Small intestine (tissue), 7 donors: Measurements from ENCODE around the gene ANXA11. TPM values are rescaled to one million over a fixed set of nuclear protein-coding genes. Genes with fewer than 3 reads are reported as not detected.
"Not testable (repeated sequence)": the region's sequence is repeated elsewhere in the genome, so short reads cannot be mapped to it uniquely, and the experiment has no call there.

Experiments used
- DNase-seq, 2 donors: peaks; one replicate each; pipeline versions ENCODE4 v3.0.0 to v3.0.0-alpha.2; 2013
- FAIRE-seq: peaks from 2 replicates; lab custom pipeline; 2012; peaks lifted over from hg19 to GRCh38; lab: Jason Lieb, UNC
- H3K27ac ChIP-seq, 3 donors: one replicate each; pipeline ENCODE4 v1.5.1; 2013; ENCODE audit warnings: low read length in 2 of 3, mild to moderate bottlenecking in 2 of 3, control low read depth in 1 of 3, inconsistent platforms in 1 of 3, low read depth in 1 of 3, moderate library complexity in 1 of 3
- H3K27me3 ChIP-seq, 3 donors: one replicate each; pipeline ENCODE4 v1.6.1; 2013; ENCODE audit warnings: low read length in 3 of 3, inconsistent platforms in 1 of 3; ENCODE audit not compliant: control insufficient read depth in 3 of 3, insufficient read depth in 3 of 3
- H3K36me3 ChIP-seq, 3 donors: one replicate each; pipeline ENCODE4 v1.6.1; 2013; ENCODE audit warnings: low read length in 3 of 3, inconsistent platforms in 1 of 3, low read depth in 1 of 3, mild to moderate bottlenecking in 1 of 3, moderate library complexity in 1 of 3; ENCODE audit not compliant: control insufficient read depth in 3 of 3, insufficient read depth in 2 of 3
- H3K4me1 ChIP-seq, 3 donors: one replicate each; pipeline ENCODE4 v1.6.1; 2013; ENCODE audit warnings: low read length in 2 of 3, inconsistent platforms in 1 of 3, low read depth in 1 of 3, mild to moderate bottlenecking in 1 of 3, moderate library complexity in 1 of 3; ENCODE audit not compliant: control insufficient read depth in 3 of 3, insufficient read depth in 2 of 3
- H3K4me3 ChIP-seq, 3 donors: one replicate each; pipeline ENCODE4 v1.5.1; 2013; ENCODE audit warnings: low read length in 3 of 3, control low read depth in 1 of 3, inconsistent platforms in 1 of 3, low read depth in 1 of 3, mild to moderate bottlenecking in 1 of 3, moderate library complexity in 1 of 3
- H3K9me3 ChIP-seq, 2 donors: one replicate each; pipeline ENCODE4 v1.6.1; 2013; ENCODE audit warnings: low read depth in 1 of 2, low read length in 1 of 2; ENCODE audit not compliant: control insufficient read depth in 2 of 2, insufficient read depth in 1 of 2
- WGBS, 3 donors: extraction: QIAGEN DNeasy Blood & Tissue Kit; methylation state at CpG; one replicate each; pipeline ENCODE4 v1.1.7; 2013; 5-methylcytosine and 5-hydroxymethylcytosine counted together
- polyA plus RNA-seq, 4 donors: library from polyadenylated mRNA; stranded (reverse) in 3 of 4; unstranded in 1 of 4; fragments of 200-250 nt in 3 of 4; fragments of 120-200 nt in 1 of 4; gene quantifications; one replicate each; pipeline versions ENCODE4 v1.2.1 to v1.2.3, GENCODE V29; 2013
- donor health status: healthy with polysubstance abuse.
- donor health status: control.
- donor health status: control.
- donor health status: Bipolar disorder and iron deficiency.
- donor health status: healthy.

ANXA11 gene
- polyA plus RNA-seq, 4 donors, result 110 to 363 (median 209) TPM

GRCh38 chr10:80223031-80223419 lies 17.7 kb upstream of the ANXA11 start:
- not testable (repeated sequence) for H3K27me3 ChIP-seq, H3K9me3 ChIP-seq, FAIRE-seq, H3K4me3 ChIP-seq, H3K27ac ChIP-seq, H3K36me3 ChIP-seq, DNase-seq, H3K4me1 ChIP-seq
- WGBS, 3 donors, result 29 to 85% (median 62%) methylated on average over 1 to 2 of the region's 5 CpGs

- not testable (repeated sequence) for H3K27me3 ChIP-seq, H3K4me1 ChIP-seq, H3K27ac ChIP-seq, H3K36me3 ChIP-seq, DNase-seq, FAIRE-seq, H3K9me3 ChIP-seq, H3K4me3 ChIP-seq
- WGBS, 3 donors, result 71 to 93% (median 75%) methylated on average over 1 of the region's 1 CpG
Measured at GRCh38 chr10:80218878-80219277, 13.5 kb upstream of the ANXA11 start.

- not testable (repeated sequence) for H3K27ac ChIP-seq, H3K4me1 ChIP-seq, H3K4me3 ChIP-seq, FAIRE-seq, H3K36me3 ChIP-seq, H3K9me3 ChIP-seq, H3K27me3 ChIP-seq, DNase-seq
- WGBS, 3 donors, result 83 to 85% (median 83%) methylated on average over 5 of the region's 5 CpGs
Measured at GRCh38 chr10:80214368-80214982, 9.1 kb upstream of the ANXA11 start.

- WGBS, 3 donors, result 65 to 69% (median 68%) methylated on average over 4 of the region's 4 CpGs
- not testable (repeated sequence) for H3K9me3 ChIP-seq, FAIRE-seq, H3K4me3 ChIP-seq, H3K4me1 ChIP-seq, H3K27ac ChIP-seq, H3K36me3 ChIP-seq, DNase-seq, H3K27me3 ChIP-seq
Measured at GRCh38 chr10:80212535-80213115, 7.3 kb upstream of the ANXA11 start.

GRCh38 chr10:80211786-80212185 lies 6.4 kb upstream of the ANXA11 start:
- no peak overlapping the region for H3K27ac ChIP-seq
- FAIRE-seq (no peak), DNase-seq (no peak)
- H3K4me1 ChIP-seq, result peaks cover 1 to 10% (median 2%) of the 10 kb centered on the region in 3 donors
- no peak overlapping the region for H3K4me3 ChIP-seq
- no peaks in the 10 kb centered on the region for H3K27me3 ChIP-seq
- H3K36me3 ChIP-seq, result no peaks in the 10 kb centered on the region
- no peaks in the 10 kb centered on the region for H3K9me3 ChIP-seq
- 84 to 88% (median 85%) methylated on average over 6 of the region's 6 CpGs for WGBS, 3 donors

- no peak overlapping the region for H3K4me3 ChIP-seq
- FAIRE-seq, result no peak
- H3K9me3 ChIP-seq, result no peaks in the 10 kb centered on the region
- no peaks in the 10 kb centered on the region for H3K36me3 ChIP-seq
- H3K27ac ChIP-seq, result no peak overlapping the region
- 90 to 95% (median 91%) methylated on average over 4 of the region's 4 CpGs for WGBS, 3 donors
- H3K4me1 ChIP-seq, result peaks cover 0 to 22% (median 2%) of the 10 kb centered on the region in 3 donors
- no peak for DNase-seq
- no peaks in the 10 kb centered on the region for H3K27me3 ChIP-seq
Measured at GRCh38 chr10:80210259-80210658, 4.9 kb upstream of the ANXA11 start.

GRCh38 chr10:80207768-80208370 lies 2.5 kb upstream of the ANXA11 start:
- Histone ChIP-seq H3K27ac (peak overlapping the region; percentile 87 to 99 (median 99)), H3K36me3 (no peaks in the 10 kb centered on the region), H3K4me3 (peak overlapping the region in 2 of 3 donors; percentile 55 to 56), H3K9me3 (no peaks in the 10 kb centered on the region), H3K27me3 (no peaks in the 10 kb centered on the region), H3K4me1 (peaks cover 0 to 34% (median 2%) of the 10 kb centered on the region in 3 donors)
- WGBS, 3 donors, result 63 to 72% (median 65%) methylated on average over 15 of the region's 15 CpGs
- DNase-seq, result no peak
- no peak for FAIRE-seq

GRCh38 chr10:80206277-80206655 lies 929 bp upstream of the ANXA11 start:
- DNase-seq, result no peak
- no peak for FAIRE-seq
- H3K9me3 ChIP-seq, result no peaks in the 10 kb centered on the region
- H3K4me1 ChIP-seq, result peaks cover 7 to 50% (median 12%) of the 10 kb centered on the region in 3 donors
- no peaks in the 10 kb centered on the region for H3K27me3 ChIP-seq
- H3K27ac ChIP-seq, result peak overlapping the region; percentile 87 to 99 (median 99)
- WGBS, 3 donors, result 68 to 76% (median 71%) methylated on average over 3 of the region's 3 CpGs
- H3K4me3 ChIP-seq, result no peak overlapping the region
- peaks cover 0 to 5% (median 0%) of the 10 kb centered on the region in 3 donors for H3K36me3 ChIP-seq
